ENCODE results near the gene IFIT2. TPM values are rescaled to one million over a fixed set of nuclear protein-coding genes. Genes with fewer than 3 reads are reported as not detected.

Gene IFIT2
- total RNA-seq, 1 experiment from 2014 or later: not detected

- H3K9ac ChIP-seq (ENCODE audit: extremely low read depth, insufficient read length, low read length): no peak overlapping the region
- H3K9me3 ChIP-seq (ENCODE audit: control insufficient read depth, low read depth, low read length): no peaks in the 10 kb centered on the region
- no peak overlapping the region for H2BK5ac ChIP-seq (ENCODE audit: insufficient read length, low read length)
- no peak overlapping the region for H3K23ac ChIP-seq (ENCODE audit: insufficient read length, low read depth, low read length)
- H3K27ac Mint-ChIP-seq: no peak overlapping the region; a peak in 1 of 7 replicates
- no peak overlapping the region for H3K4ac ChIP-seq (ENCODE audit: low read depth, low read length)
- WGBS (ENCODE audit: extremely low coverage, insufficient read length, low lambda C conversion rate): no CpG with 5 or more reads among the region's 6 CpGs
- no peak for DNase-seq
- H4K91ac ChIP-seq (ENCODE audit: insufficient read length, low read depth, low read length): no peak overlapping the region
- no peak overlapping the region for H2BK12ac ChIP-seq (ENCODE audit: insufficient read length, low read depth, low read length)
- H3K4me3 Mint-ChIP-seq: no peak overlapping the region
- no peaks in the 10 kb centered on the region for H3K79me1 ChIP-seq (ENCODE audit: insufficient read depth, low read depth, low read length, poor library complexity, severe bottlenecking)
- no peak overlapping the region for H4K8ac ChIP-seq (replicated peaks; ENCODE audit: insufficient read length, low read depth, low read length)
- peak overlapping the region; percentile 69 for H2AFZ ChIP-seq (ENCODE audit: low read length)
- no peak overlapping the region for H2BK120ac ChIP-seq (ENCODE audit: low read depth, low read length, poor library complexity, severe bottlenecking)
- H4K20me1 ChIP-seq (ENCODE audit: control insufficient read depth, insufficient read depth, insufficient read length): no peaks in the 10 kb centered on the region
- H3K56ac ChIP-seq (ENCODE audit: insufficient read length, low read depth, low read length): no peak overlapping the region
- peaks cover 10 to 14% (median 11%) of the 10 kb centered on the region in 3 experiments; a peak in 6 of 7 replicates for H3K36me3 Mint-ChIP-seq (ENCODE audit: insufficient read depth in 1 of 3, low read depth in 3 of 3)
- H2AK5ac ChIP-seq (ENCODE audit: insufficient read length, low read length): no peak overlapping the region
- peaks cover 3% of the 10 kb centered on the region; the same call in 1 of the 2 replicates for H3K4me1 ChIP-seq (ENCODE audit: insufficient read depth, low read length)
- no peaks in the 10 kb centered on the region for H3K27me3 ChIP-seq (ENCODE audit: insufficient read depth, low read length)
- H3K27me3 Mint-ChIP-seq (ENCODE audit: low read depth): 0 out of 2 replicates have a peak, but pooled peaks cover 2% of the 10 kb centered on the region
- no peak overlapping the region for H4K5ac ChIP-seq (ENCODE audit: insufficient read length, low read depth, low read length)
- TF ChIP-seq CTCF (conservative IDR thresholded peaks at IDR 0.05): no peak
- no peak overlapping the region for H3K27ac ChIP-seq (ENCODE audit: insufficient read length, low read depth, low read length)
- H2BK15ac ChIP-seq (ENCODE audit: low read depth, low read length): no peak overlapping the region
- H3K9me3 Mint-ChIP-seq: peaks cover 11 to 15% of the 10 kb centered on the region in 2 experiments
- no peak overlapping the region for H3K4me2 ChIP-seq (ENCODE audit: insufficient read depth, insufficient read length, low read length)
- H3K79me2 ChIP-seq (ENCODE audit: insufficient read depth, low read length): no peaks in the 10 kb centered on the region
- H3K14ac ChIP-seq (ENCODE audit: insufficient read depth, low read length): no peak overlapping the region
- H3T11ph ChIP-seq (ENCODE audit: low read length): no peak overlapping the region
- no peak overlapping the region for H3K18ac ChIP-seq (ENCODE audit: insufficient read length, low read depth, low read length)
- no peaks in the 10 kb centered on the region for H3K23me2 ChIP-seq (ENCODE audit: insufficient read length, low read depth, low read length, poor library complexity, severe bottlenecking)
- H3K4me1 Mint-ChIP-seq: peaks cover 20 to 21% of the 10 kb centered on the region in 2 experiments
- H2BK20ac ChIP-seq (ENCODE audit: low read depth, low read length, poor library complexity, severe bottlenecking): no peak overlapping the region
Observed at GRCh38 chr10:89283025-89283935, 18.6 kb upstream of the IFIT2 start.

Data from H9 (cell line).